Esophagus muscularis mucosa (tissue), 4 donors: ENCODE measurements around the gene TRAK2.

Experiments
- CTCF ChIP-seq, 3 experiments: fragments of 200-600 bp in 2 of 3; fragments of 450-650 bp in 1 of 3; sonication (generic) in 2 of 3; IDR thresholded peaks; one replicate each; pipeline ENCODE4 v1.5.1; 2017 to 2019; ENCODE audit warnings: antibody characterized with exemption in 3 of 3, mild to moderate bottlenecking in 2 of 3, moderate library complexity in 1 of 3
- EP300 ChIP-seq: sonication (generic); formaldehyde crosslinking; IDR thresholded peaks from one replicate; pipeline ENCODE4 v1.6.1; 2017; ENCODE audit warnings: antibody characterized with exemption
- POLR2A ChIP-seq: fragments of 450-650 bp; IDR thresholded peaks from one replicate; pipeline ENCODE4 v1.6.1; 2017; ENCODE audit warnings: antibody characterized with exemption, moderate library complexity, mild to moderate bottlenecking, low read depth
- POLR2AphosphoS5 ChIP-seq, 2 donors: sonication (generic); formaldehyde crosslinking; IDR thresholded peaks; one replicate each; pipeline ENCODE4 v1.6.1; 2017; ENCODE audit warnings: antibody characterized with exemption in 2 of 2

GRCh38 chr2:201444746-201445465 lies 6.4 kb downstream of the TRAK2 start:
- no peak for TF ChIP-seq EP300
- TF ChIP-seq POLR2A, result no peak
- TF ChIP-seq CTCF (IDR thresholded peaks at IDR 0.05), result no peak
- no peak for TF ChIP-seq POLR2AphosphoS5 (IDR thresholded peaks at IDR 0.05)
